ENCODE data around the gene IGLON5.
A peak's percentile ranks its signal among the peaks of the same experiment; 100 is the strongest.

The IGLON5 gene

GRCh38 chr19:51294211-51294976, 17.1 kb upstream of the IGLON5 start:
- H3K4me1 ChIP-seq (ENCODE audit: insufficient read depth, low read length): peaks cover 38% of the 10 kb centered on the region
- H3K27me3 ChIP-seq (ENCODE audit: insufficient read depth, low read length): no peaks in the 10 kb centered on the region
- H3K36me3 ChIP-seq (ENCODE audit: insufficient read depth, low read depth, low read length): no peaks in the 10 kb centered on the region
- peak overlapping the region; percentile 35 for H3K9ac ChIP-seq (ENCODE audit: low read depth, low read length)
- H3K27ac ChIP-seq (ENCODE audit: low read length): no peak overlapping the region
- H3K4me3 ChIP-seq (ENCODE audit: low read length): 0 out of 2 replicates have a peak overlapping the region, but pooled peaks have one; percentile 25
- no peaks in the 10 kb centered on the region for H3K9me3 ChIP-seq (ENCODE audit: insufficient read depth, low read depth, low read length)

GRCh38 chr19:51294977-51295375, 16.5 kb upstream of the IGLON5 start:
- no peak overlapping the region for H3K4me3 ChIP-seq (ENCODE audit: low read length)
- no peaks in the 10 kb centered on the region for H3K27me3 ChIP-seq (ENCODE audit: insufficient read depth, low read length)
- no peaks in the 10 kb centered on the region for H3K9me3 ChIP-seq (ENCODE audit: insufficient read depth, low read depth, low read length)
- H3K27ac ChIP-seq (ENCODE audit: low read length): no peak overlapping the region
- no peaks in the 10 kb centered on the region for H3K36me3 ChIP-seq (ENCODE audit: insufficient read depth, low read depth, low read length)
- peak overlapping the region; percentile 15; the same call in 1 of the 2 replicates for H3K9ac ChIP-seq (ENCODE audit: low read depth, low read length)
- peaks cover 38% of the 10 kb centered on the region for H3K4me1 ChIP-seq (ENCODE audit: insufficient read depth, low read length)

- Histone ChIP-seq H3K4me3 (ENCODE audit: low read length) (no peak overlapping the region), H3K4me1 (ENCODE audit: insufficient read depth, low read length) (peaks cover 38% of the 10 kb centered on the region), H3K27ac (ENCODE audit: low read length) (no peak overlapping the region), H3K36me3 (ENCODE audit: insufficient read depth, low read depth, low read length) (no peaks in the 10 kb centered on the region), H3K27me3 (ENCODE audit: insufficient read depth, low read length) (no peaks in the 10 kb centered on the region), H3K9ac (ENCODE audit: low read depth, low read length) (0 out of 2 replicates have a peak overlapping the region, but pooled peaks have one; percentile 15), H3K9me3 (ENCODE audit: insufficient read depth, low read depth, low read length) (no peaks in the 10 kb centered on the region)
Observed at GRCh38 chr19:51295382-51296126, 15.9 kb upstream of the IGLON5 start.

- Histone ChIP-seq H3K27ac (ENCODE audit: low read length) (no peak overlapping the region), H3K27me3 (ENCODE audit: insufficient read depth, low read length) (no peaks in the 10 kb centered on the region), H3K9ac (ENCODE audit: low read depth, low read length) (no peak overlapping the region)
Observed at GRCh38 chr19:51296336-51297093, 14.9 kb upstream of the IGLON5 start.

GRCh38 chr19:51297406-51297805, 14.0 kb upstream of the IGLON5 start:
- H3K27me3 ChIP-seq (ENCODE audit: insufficient read depth, low read length): no peaks in the 10 kb centered on the region

More at GRCh38 chr19:51296336-51297093, 14.9 kb upstream of the IGLON5 start:
- no peaks in the 10 kb centered on the region for H3K36me3 ChIP-seq (ENCODE audit: insufficient read depth, low read depth, low read length)
- peaks cover 38% of the 10 kb centered on the region for H3K4me1 ChIP-seq (ENCODE audit: insufficient read depth, low read length)
- H3K4me3 ChIP-seq (ENCODE audit: low read length): no peak overlapping the region
- no peaks in the 10 kb centered on the region for H3K9me3 ChIP-seq (ENCODE audit: insufficient read depth, low read depth, low read length)

GRCh38 chr19:51301266-51301665, 10.2 kb upstream of the IGLON5 start:
- no peak overlapping the region for H3K27ac ChIP-seq (ENCODE audit: low read length)
- H3K9ac ChIP-seq (ENCODE audit: low read depth, low read length): no peak overlapping the region
- peaks cover 8% of the 10 kb centered on the region; the same call in 1 of the 2 replicates for H3K9me3 ChIP-seq (ENCODE audit: insufficient read depth, low read depth, low read length)
- H3K27me3 ChIP-seq (ENCODE audit: insufficient read depth, low read length): no peaks in the 10 kb centered on the region
- no peaks in the 10 kb centered on the region for H3K36me3 ChIP-seq (ENCODE audit: insufficient read depth, low read depth, low read length)
- H3K4me3 ChIP-seq (ENCODE audit: low read length): no peak overlapping the region
- H3K4me1 ChIP-seq (ENCODE audit: insufficient read depth, low read length): no peaks in the 10 kb centered on the region

More at GRCh38 chr19:51297406-51297805, 14.0 kb upstream of the IGLON5 start:
- Histone ChIP-seq H3K9me3 (ENCODE audit: insufficient read depth, low read depth, low read length) (no peaks in the 10 kb centered on the region), H3K36me3 (ENCODE audit: insufficient read depth, low read depth, low read length) (no peaks in the 10 kb centered on the region), H3K4me3 (ENCODE audit: low read length) (no peak overlapping the region), H3K4me1 (ENCODE audit: insufficient read depth, low read length) (peaks cover 37% of the 10 kb centered on the region), H3K9ac (ENCODE audit: low read depth, low read length) (no peak overlapping the region), H3K27ac (ENCODE audit: low read length) (no peak overlapping the region)

- Histone ChIP-seq H3K4me3 (ENCODE audit: low read length) (no peak overlapping the region), H3K9me3 (ENCODE audit: insufficient read depth, low read depth, low read length) (peaks cover 13% of the 10 kb centered on the region), H3K27me3 (ENCODE audit: insufficient read depth, low read length) (no peaks in the 10 kb centered on the region), H3K4me1 (ENCODE audit: insufficient read depth, low read length) (no peaks in the 10 kb centered on the region), H3K9ac (ENCODE audit: low read depth, low read length) (no peak overlapping the region), H3K36me3 (ENCODE audit: insufficient read depth, low read depth, low read length) (no peaks in the 10 kb centered on the region), H3K27ac (ENCODE audit: low read length) (no peak overlapping the region)
Observed at GRCh38 chr19:51305479-51305878, 6.0 kb upstream of the IGLON5 start.

- Histone ChIP-seq H3K36me3 (ENCODE audit: insufficient read depth, low read depth, low read length) (no peaks in the 10 kb centered on the region), H3K4me3 (ENCODE audit: low read length) (no peak overlapping the region), H3K4me1 (ENCODE audit: insufficient read depth, low read length) (peaks cover 9% of the 10 kb centered on the region; the same call in 1 of the 2 replicates), H3K9me3 (ENCODE audit: insufficient read depth, low read depth, low read length) (no peaks in the 10 kb centered on the region), H3K27ac (ENCODE audit: low read length) (no peak overlapping the region), H3K27me3 (ENCODE audit: insufficient read depth, low read length) (peaks cover 9% of the 10 kb centered on the region; the same call in 1 of the 2 replicates), H3K9ac (ENCODE audit: low read depth, low read length) (no peak overlapping the region)
Observed at GRCh38 chr19:51316688-51317087, 5.2 kb downstream of the IGLON5 start.

- no peak overlapping the region for H3K4me3 ChIP-seq (ENCODE audit: low read length)
- H3K27ac ChIP-seq (ENCODE audit: low read length): no peak overlapping the region
- no peaks in the 10 kb centered on the region for H3K36me3 ChIP-seq (ENCODE audit: insufficient read depth, low read depth, low read length)
- H3K4me1 ChIP-seq (ENCODE audit: insufficient read depth, low read length): peaks cover 6% of the 10 kb centered on the region; the same call in 1 of the 2 replicates
- H3K27me3 ChIP-seq (ENCODE audit: insufficient read depth, low read length): peaks cover 5% of the 10 kb centered on the region
- no peaks in the 10 kb centered on the region for H3K9me3 ChIP-seq (ENCODE audit: insufficient read depth, low read depth, low read length)
- H3K9ac ChIP-seq (ENCODE audit: low read depth, low read length): no peak overlapping the region
Observed at GRCh38 chr19:51317376-51317775, 5.9 kb downstream of the IGLON5 start.

GRCh38 chr19:51317968-51318367, 6.5 kb downstream of the IGLON5 start:
- H3K4me1 ChIP-seq (ENCODE audit: insufficient read depth, low read length): peaks cover 4% of the 10 kb centered on the region; the same call in 1 of the 2 replicates
- H3K36me3 ChIP-seq (ENCODE audit: insufficient read depth, low read depth, low read length): no peaks in the 10 kb centered on the region
- H3K27ac ChIP-seq (ENCODE audit: low read length): no peak overlapping the region
- no peaks in the 10 kb centered on the region for H3K9me3 ChIP-seq (ENCODE audit: insufficient read depth, low read depth, low read length)
- no peak overlapping the region for H3K4me3 ChIP-seq (ENCODE audit: low read length)
- peaks cover 4% of the 10 kb centered on the region; the same call in 1 of the 2 replicates for H3K27me3 ChIP-seq (ENCODE audit: insufficient read depth, low read length)
- H3K9ac ChIP-seq (ENCODE audit: low read depth, low read length): no peak overlapping the region
